Tibial artery (tissue), 4 donors: ENCODE measurements around the gene CTNS.

Source experiments
- DNase-seq, 2 donors: peaks; one replicate each; pipeline ENCODE4 v3.0.0-alpha.2; 2019
- H3K27ac ChIP-seq, 2 donors: fragments of 200-600 bp; sonication (generic) in 1 of 2; 1 replicate in 1 of 2; 2 replicates in 1 of 2; pipeline ENCODE4 v1.5.1; 2018 to 2019; ENCODE audit warnings: mild to moderate bottlenecking in 1 of 2
- H3K27me3 ChIP-seq, 2 donors: fragments of 200-600 bp; sonication (generic) in 1 of 2; one replicate each; pipeline versions ENCODE4 v1.5.1 to v1.6.0; 2016 to 2019
- H3K36me3 ChIP-seq, 3 donors: fragments of 200-600 bp; sonication (generic) in 2 of 3; one replicate each; pipeline ENCODE4 v1.5.1; 2016 to 2019; ENCODE audit warnings: mild to moderate bottlenecking in 2 of 3
- H3K4me1 ChIP-seq, 4 donors: fragments of 200-600 bp; sonication (generic) in 2 of 4; 1 replicate in 3 of 4; 2 replicates in 1 of 4; pipeline ENCODE4 v1.5.1; 2016 to 2019
- H3K4me3 ChIP-seq, 2 donors: fragments of 200-600 bp; sonication (generic) in 1 of 2; 1 replicate in 1 of 2; 2 replicates in 1 of 2; pipeline ENCODE4 v1.5.1; 2018 to 2019; ENCODE audit warnings: mild to moderate bottlenecking in 2 of 2
- H3K9me3 ChIP-seq, 3 donors: fragments of 200-600 bp; sonication (generic) in 1 of 3; one replicate each; pipeline ENCODE4 v1.5.1; 2016 to 2019
- CTCF ChIP-seq, 2 experiments: fragments of 200-600 bp in 1 of 2; fragments of 450-650 bp in 1 of 2; IDR thresholded peaks; one replicate each; pipeline ENCODE4 v1.5.1; 2017 to 2019; ENCODE audit warnings: antibody characterized with exemption in 2 of 2, mild to moderate bottlenecking in 1 of 2, moderate library complexity in 1 of 2
- intact Hi-C: fragments of 100-400 bp; cut with DNase I; formaldehyde crosslinking; loops from one replicate; pipeline ENCODE4 v1.15.0; 2023; ENCODE audit warnings: low total_unique reads

The CTNS gene

GRCh38 chr17:3693829-3694231, 57.3 kb downstream of the CTNS start:
- H3K4me3 ChIP-seq: no peak overlapping the region
- TF ChIP-seq CTCF (IDR thresholded peaks at IDR 0.05): no peak
- DNase-seq: no peak
- H3K27ac ChIP-seq: no peak overlapping the region
- peaks cover 4 to 22% (median 16%) of the 10 kb centered on the region in 4 donors for H3K4me1 ChIP-seq
- intact Hi-C loops: no loop called here
- H3K27me3 ChIP-seq: peaks cover 13 to 84% of the 10 kb centered on the region in 2 donors
- peaks cover 0 to 14% (median 10%) of the 10 kb centered on the region in 3 donors for H3K9me3 ChIP-seq
- H3K36me3 ChIP-seq: no peaks in the 10 kb centered on the region

DNA sequence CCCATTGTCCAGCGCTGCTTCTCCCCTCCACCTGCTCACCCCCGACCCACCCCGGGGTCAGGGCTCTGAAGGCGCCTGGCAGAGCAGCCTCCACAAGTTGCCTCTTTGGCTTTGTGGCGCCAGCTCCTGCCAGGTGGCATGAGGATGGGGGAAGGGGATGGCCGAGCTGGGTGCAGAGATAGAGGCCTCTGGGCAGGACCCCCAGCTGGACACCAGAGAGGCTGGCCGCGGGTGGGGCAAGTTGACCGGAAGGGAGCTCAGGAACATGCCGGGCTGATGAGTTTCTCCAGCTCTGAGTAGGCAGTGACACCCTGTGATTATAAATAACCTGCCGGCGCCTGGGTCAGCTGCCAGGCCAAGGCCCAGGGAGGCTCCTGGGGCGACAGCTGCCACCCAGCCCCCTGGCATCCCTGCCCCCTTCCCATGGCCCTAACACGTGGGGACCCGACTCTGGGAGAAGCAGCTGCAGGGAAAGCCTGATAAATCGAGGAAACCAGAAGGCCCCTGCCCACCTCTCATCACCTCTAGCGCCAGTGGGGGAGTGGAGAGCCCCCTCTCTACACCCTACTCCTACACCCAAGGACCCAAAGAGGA, 58.7 kb downstream of the CTNS start:
- peaks cover 13 to 74% of the 10 kb centered on the region in 2 donors for H3K27me3 ChIP-seq
- H3K9me3 ChIP-seq: peaks cover 0 to 14% (median 10%) of the 10 kb centered on the region in 3 donors
- H3K27ac ChIP-seq: no peak overlapping the region
- no peak for TF ChIP-seq CTCF (IDR thresholded peaks at IDR 0.05)
- peaks cover 4 to 22% (median 16%) of the 10 kb centered on the region in 4 donors for H3K4me1 ChIP-seq
- peak overlapping the region; percentile 36 to 50 for H3K4me3 ChIP-seq
- peak in 1 of 2 donors; percentile 59 for DNase-seq
- intact Hi-C loops: no loop called here
- no peaks in the 10 kb centered on the region for H3K36me3 ChIP-seq

- H3K4me1 ChIP-seq: peaks cover 4 to 22% (median 16%) of the 10 kb centered on the region in 4 donors
- intact Hi-C loops: no loop called here
- peaks cover 13 to 67% of the 10 kb centered on the region in 2 donors for H3K27me3 ChIP-seq
- TF ChIP-seq CTCF (IDR thresholded peaks at IDR 0.05): no peak
- H3K4me3 ChIP-seq: peak within 1 kb of the TSS; percentile 36 to 50
- H3K27ac ChIP-seq: no peak within 1 kb of the TSS
- DNase-seq: peak in 1 of 2 donors; percentile 55
- peaks cover 0 to 14% (median 10%) of the 10 kb centered on the region in 3 donors for H3K9me3 ChIP-seq
- H3K36me3 ChIP-seq: no peaks in the 10 kb centered on the region
Observed at GRCh38 chr17:3695723-3696411, 59.3 kb downstream of the CTNS start, which contains the start of gene P2RX5. Gene P2RX5 (minus strand): TSS chr17:3696155. CDS start chr17:3696005, 150 bp downstream.

DNA sequence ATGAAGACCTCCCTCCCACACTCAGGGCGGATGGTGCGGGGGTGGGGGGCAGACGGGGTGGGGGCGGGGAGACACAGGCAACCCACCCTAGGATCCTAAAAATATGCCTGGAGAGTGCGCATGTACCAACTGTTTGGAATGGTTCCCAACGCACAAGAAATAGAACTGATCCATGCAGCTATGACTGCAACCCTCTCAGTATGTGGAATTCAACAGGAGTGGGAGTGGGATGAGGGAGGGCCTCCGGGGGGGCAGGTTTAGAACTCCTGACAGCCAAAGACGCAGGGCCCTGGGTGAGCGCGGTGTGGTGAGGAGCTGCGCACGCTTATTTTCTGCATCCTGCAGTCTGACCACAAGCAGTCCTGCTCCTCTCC, 60.5 kb downstream of the CTNS start:
- Histone ChIP-seq H3K27me3 (peaks cover 13 to 57% of the 10 kb centered on the region in 2 donors), H3K4me1 (peaks cover 4 to 22% (median 16%) of the 10 kb centered on the region in 4 donors), H3K4me3 (no peak overlapping the region), H3K27ac (no peak overlapping the region), H3K9me3 (peaks cover 0 to 14% (median 10%) of the 10 kb centered on the region in 3 donors), H3K36me3 (no peaks in the 10 kb centered on the region)
- DNase-seq: no peak
- intact Hi-C loops: no loop called here
- TF ChIP-seq CTCF (IDR thresholded peaks at IDR 0.05): no peak

DNA sequence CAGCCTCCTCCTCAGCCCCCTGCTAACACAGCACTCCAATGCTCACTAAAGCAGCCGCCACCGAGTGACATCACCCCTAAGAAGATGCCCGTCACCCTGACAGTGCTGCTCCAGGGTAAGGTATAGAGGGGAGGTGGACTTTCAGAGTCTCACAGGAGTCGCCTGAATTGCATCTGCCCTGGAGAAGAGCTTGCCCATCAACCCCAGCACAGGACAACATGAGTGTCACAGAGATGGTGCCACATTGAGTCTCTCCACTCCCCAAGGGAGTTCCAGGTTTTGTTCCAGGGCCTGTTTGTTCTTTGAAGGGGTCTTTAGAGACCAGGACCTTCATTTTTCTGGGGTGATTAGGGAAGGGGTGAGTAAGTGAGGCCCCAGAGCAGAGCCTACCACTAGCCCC, 61.6 kb downstream of the CTNS start:
- intact Hi-C loops: no loop called here
- no peak for DNase-seq
- H3K27ac ChIP-seq: no peak overlapping the region
- no peaks in the 10 kb centered on the region for H3K36me3 ChIP-seq
- peaks cover 13 to 50% of the 10 kb centered on the region in 2 donors for H3K27me3 ChIP-seq
- TF ChIP-seq CTCF (IDR thresholded peaks at IDR 0.05): no peak
- H3K9me3 ChIP-seq: peaks cover 0 to 14% (median 10%) of the 10 kb centered on the region in 3 donors
- peaks cover 4 to 22% (median 16%) of the 10 kb centered on the region in 4 donors for H3K4me1 ChIP-seq
- no peak overlapping the region for H3K4me3 ChIP-seq
